ENCODE measurements around the gene PDZRN4.

- no peak for TF ChIP-seq CTCF (IDR thresholded peaks at IDR 0.05)
- TF ChIP-seq POLR2A (IDR thresholded peaks at IDR 0.05), result no peak
Observed at GRCh38 chr12:41473441-41473840, 285.3 kb downstream of the PDZRN4 start.

All from thyroid gland (tissue), 4 donors.